Kidney (tissue), 14 donors: ENCODE measurements around the gene VTI1A. TPM values are rescaled to one million over a fixed set of nuclear protein-coding genes. Genes with fewer than 3 reads are reported as not detected.

Source experiments
- DNase-seq, 5 donors: peaks; one replicate each; pipeline ENCODE4 v3.0.0-alpha.2; 2013 to 2020
- FAIRE-seq: peaks from 2 replicates; lab custom pipeline; 2012; peaks lifted over from hg19 to GRCh38; lab: Jason Lieb, UNC
- H3K27ac ChIP-seq, 2 donors: one replicate each; pipeline ENCODE4 v1.7.0; 2013; ENCODE audit warnings: low read depth in 2 of 2, low read length in 2 of 2, inconsistent platforms in 1 of 2
- H3K27me3 ChIP-seq: one replicate; pipeline ENCODE4 v1.7.1; 2013; ENCODE audit warnings: low read length, inconsistent platforms; ENCODE audit not compliant: control insufficient read depth, insufficient read depth
- H3K36me3 ChIP-seq, 3 donors: one replicate each; pipeline versions ENCODE4 v1.7.0 to v1.7.1; 2013; ENCODE audit warnings: low read length in 3 of 3, control low read depth in 1 of 3, inconsistent platforms in 1 of 3; ENCODE audit not compliant: insufficient read depth in 3 of 3, control insufficient read depth in 2 of 3
- H3K4me1 ChIP-seq, 3 donors: one replicate each; pipeline versions ENCODE4 v1.7.0 to v1.7.1; 2013; ENCODE audit warnings: low read length in 3 of 3, inconsistent platforms in 1 of 3, low read depth in 1 of 3; ENCODE audit not compliant: control insufficient read depth in 2 of 3, insufficient read depth in 2 of 3
- H3K4me3 ChIP-seq, 3 donors: one replicate each; pipeline versions ENCODE4 v1.7.0 to v1.8.1; 2013; ENCODE audit warnings: low read length in 3 of 3, control low read depth in 1 of 3, inconsistent platforms in 1 of 3
- H3K9ac ChIP-seq, 3 donors: one replicate each; pipeline versions ENCODE4 v1.7.0 to v1.7.1; 2013; ENCODE audit warnings: low read length in 3 of 3, control low read depth in 1 of 3, inconsistent platforms in 1 of 3
- H3K9me3 ChIP-seq, 3 donors: one replicate each; pipeline versions ENCODE4 v1.7.0 to v1.7.1; 2013; ENCODE audit warnings: low read length in 3 of 3, control low read depth in 1 of 3, inconsistent platforms in 1 of 3; ENCODE audit not compliant: control insufficient read depth in 2 of 3, insufficient read depth in 1 of 3
- intact Hi-C: fragments of 100-400 bp; cut with DNase I; formaldehyde crosslinking; loops from one replicate; pipeline ENCODE4 v1.11.1; 2022
- polyA plus RNA-seq: library from polyadenylated mRNA; stranded (reverse); fragments of 350-450 nt; fragmentation: Illumina TruSeq; extraction: RNeasy Lipid Tissue Mini Kit (QIAGEN cat#74804); gene quantifications from one replicate; pipeline ENCODE4 v1.2.3, GENCODE V29; 2014; ENCODE audit warnings: low read depth, low replicate concordance; ENCODE audit not compliant: insufficient read depth
- total RNA-seq: library from RNA; stranded (reverse); fragmentation: NEBNext Ultra II Directional; extraction: Animal tissue kit (Norgen Biotek cat#: 25700); gene quantifications from one replicate; pipeline ENCODE4 v1.2.1, GENCODE V29; 2021
- TF ChIP-seq, protein P1 (sequence below): IDR thresholded peaks from 3 replicates; pipeline ENCODE4 v1.5.1; 2012; ENCODE audit warnings: mild to moderate bottlenecking, moderate library complexity, borderline replicate concordance; ENCODE audit not compliant: insufficient read depth; ENCODE audit errors: extremely low read depth
- donor health status: control.
- donor health status: control.
- donor health status: control.
- donor health status: control.
- donor health status: control.
- donor health status: DM: yes; HTN: yes; CAD: no.
- donor health status: Normal renal cell carcinoma (clear cell type).

Gene VTI1A
- total and polyA plus RNA-seq, 2 donors from 2014 or later: 9.2 to 41.8 TPM

- Histone ChIP-seq H3K9ac (no peak overlapping the region), H3K9me3 (no peaks in the 10 kb centered on the region), H3K4me1 (peaks cover 3 to 18% (median 5%) of the 10 kb centered on the region in 3 donors), H3K4me3 (no peak overlapping the region), H3K27me3 (no peaks in the 10 kb centered on the region), H3K36me3 (no peaks in the 10 kb centered on the region), H3K27ac (no peak overlapping the region)
- FAIRE-seq (no peak), DNase-seq (no peak)
- TF ChIP-seq, protein P1, sequence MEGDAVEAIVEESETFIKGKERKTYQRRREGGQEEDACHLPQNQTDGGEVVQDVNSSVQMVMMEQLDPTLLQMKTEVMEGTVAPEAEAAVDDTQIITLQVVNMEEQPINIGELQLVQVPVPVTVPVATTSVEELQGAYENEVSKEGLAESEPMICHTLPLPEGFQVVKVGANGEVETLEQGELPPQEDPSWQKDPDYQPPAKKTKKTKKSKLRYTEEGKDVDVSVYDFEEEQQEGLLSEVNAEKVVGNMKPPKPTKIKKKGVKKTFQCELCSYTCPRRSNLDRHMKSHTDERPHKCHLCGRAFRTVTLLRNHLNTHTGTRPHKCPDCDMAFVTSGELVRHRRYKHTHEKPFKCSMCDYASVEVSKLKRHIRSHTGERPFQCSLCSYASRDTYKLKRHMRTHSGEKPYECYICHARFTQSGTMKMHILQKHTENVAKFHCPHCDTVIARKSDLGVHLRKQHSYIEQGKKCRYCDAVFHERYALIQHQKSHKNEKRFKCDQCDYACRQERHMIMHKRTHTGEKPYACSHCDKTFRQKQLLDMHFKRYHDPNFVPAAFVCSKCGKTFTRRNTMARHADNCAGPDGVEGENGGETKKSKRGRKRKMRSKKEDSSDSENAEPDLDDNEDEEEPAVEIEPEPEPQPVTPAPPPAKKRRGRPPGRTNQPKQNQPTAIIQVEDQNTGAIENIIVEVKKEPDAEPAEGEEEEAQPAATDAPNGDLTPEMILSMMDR: no peak
- intact Hi-C loops: no loop called here
Observed at GRCh38 chr10:112774798-112775197, 327.8 kb downstream of the VTI1A start.

GRCh38 chr10:112775381-112775780 is 328.4 kb downstream of the VTI1A start:
- no peaks in the 10 kb centered on the region for H3K27me3 ChIP-seq
- H3K9me3 ChIP-seq: no peaks in the 10 kb centered on the region
- peaks cover 3 to 18% (median 5%) of the 10 kb centered on the region in 3 donors for H3K4me1 ChIP-seq
- peak; percentile 15 for FAIRE-seq
- no peaks in the 10 kb centered on the region for H3K36me3 ChIP-seq
- no peak overlapping the region for H3K4me3 ChIP-seq
- peak overlapping the region in 1 of 2 donors; percentile 34 for H3K27ac ChIP-seq
- intact Hi-C loops: no loop called here
- TF ChIP-seq, protein P1: peak; percentile 17
- peak in 2 of 5 donors; percentile 62 to 71 for DNase-seq
- H3K9ac ChIP-seq: no peak overlapping the region

GRCh38 chr10:112775892-112776674 is 329.1 kb downstream of the VTI1A start:
- H3K9me3 ChIP-seq: no peaks in the 10 kb centered on the region
- TF ChIP-seq, protein P1: no peak
- peaks cover 3 to 18% (median 5%) of the 10 kb centered on the region in 3 donors for H3K4me1 ChIP-seq
- H3K36me3 ChIP-seq: no peaks in the 10 kb centered on the region
- peak overlapping the region in 1 of 2 donors; percentile 34 for H3K27ac ChIP-seq
- no peak overlapping the region for H3K4me3 ChIP-seq
- peak overlapping the region in 1 of 3 donors; percentile 1 for H3K9ac ChIP-seq
- intact Hi-C loops: no loop called here
- no peaks in the 10 kb centered on the region for H3K27me3 ChIP-seq
- no peak for FAIRE-seq
- peak in 3 of 5 donors; percentile 35 to 76 (median 66) for DNase-seq
